Right forelimb (tissue), 1 donor: ENCODE measurements around the gene NPBWR2.

ENCODE experiments used
- DNase-seq: peaks from one replicate; pipeline ENCODE4 v3.0.0-alpha.2; 2018

Gene NPBWR2

DNA sequence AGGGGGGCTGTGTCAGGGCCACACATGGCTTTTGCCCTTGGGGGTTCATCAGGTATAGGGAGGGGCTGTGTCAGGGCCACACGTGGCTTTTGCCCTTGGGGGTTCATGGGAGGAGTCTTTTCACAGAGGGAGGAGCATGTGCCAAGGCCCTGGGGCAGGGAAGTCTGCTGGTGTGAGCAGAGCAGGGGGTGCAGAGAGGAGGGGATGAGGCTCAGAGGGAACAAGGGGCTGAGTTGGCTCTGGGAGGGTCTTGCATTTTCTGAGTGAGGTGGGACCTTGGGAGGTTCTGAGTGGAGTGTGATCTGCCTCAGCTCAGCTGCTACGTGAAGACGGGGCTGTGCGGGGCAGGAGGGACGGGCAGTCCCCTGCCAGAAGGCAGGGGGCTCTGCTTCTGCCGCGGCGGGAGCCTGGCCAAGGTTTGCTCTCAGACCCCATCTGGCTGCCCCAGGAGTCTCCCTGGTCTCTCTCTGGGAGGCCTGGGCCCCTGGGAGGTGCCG is 51.9 kb downstream of the NPBWR2 start:
- DNase-seq = no peak

DNA sequence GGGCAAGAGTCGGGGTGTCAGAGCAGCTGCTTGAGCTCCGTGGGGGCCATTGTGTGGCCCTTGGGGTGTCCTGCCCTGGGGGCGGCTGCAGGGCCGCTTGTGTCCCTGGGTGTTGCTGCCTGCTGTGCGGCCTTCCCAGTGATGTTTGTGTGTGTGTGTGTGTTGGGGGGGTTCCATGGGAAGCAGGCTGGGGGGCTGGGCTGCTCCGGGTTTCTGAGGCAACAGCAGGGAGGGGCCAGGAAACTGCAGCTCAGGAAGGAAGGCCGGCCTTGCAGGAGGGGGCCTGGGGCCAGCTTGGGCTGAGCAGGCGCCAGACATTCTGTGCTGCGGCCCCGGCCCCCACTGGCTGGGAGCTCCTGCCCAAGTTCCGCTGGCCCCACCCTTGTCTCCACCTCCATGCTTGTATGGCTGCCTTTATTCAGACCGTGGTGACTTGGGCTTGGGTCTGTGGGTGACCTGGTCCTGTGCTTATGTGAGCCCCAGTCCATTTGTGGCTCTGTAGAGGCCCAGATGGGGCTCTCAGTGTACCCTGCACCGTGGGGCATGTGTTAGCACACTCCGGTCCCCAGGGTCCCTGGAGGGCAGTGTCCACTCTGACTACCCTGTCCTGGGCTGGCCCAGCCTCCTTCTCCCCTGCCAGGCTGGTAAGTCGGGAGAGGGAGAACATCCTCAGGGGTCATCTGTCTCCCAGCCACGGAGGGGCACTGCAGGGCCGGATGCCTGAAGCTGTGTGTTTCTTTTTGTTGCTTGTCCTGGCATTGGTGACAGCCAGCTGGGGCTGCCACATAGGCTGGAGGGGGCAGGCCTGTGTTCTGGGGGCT is 53.3 kb downstream of the NPBWR2 start:
- DNase-seq = peak; percentile 76
